H9 (cell line): ENCODE data around the gene LILRA1. TPM values are rescaled to one million over a fixed set of nuclear protein-coding genes. Genes with fewer than 3 reads are reported as not detected.

Source experiments
- DNase-seq: peaks from one replicate; pipeline ENCODE4 v3.0.0-alpha.2; 2017
- H2AFZ ChIP-seq: one replicate; pipeline ENCODE4 v1.6.1; 2013; ENCODE audit warnings: mild to moderate bottlenecking, low read length, control low read depth, moderate library complexity
- H2AK5ac ChIP-seq: 2 replicates; pipeline ENCODE4 v1.6.1; 2013; ENCODE audit warnings: low read length, control low read depth, mixed read lengths; ENCODE audit not compliant: insufficient read length
- H2BK120ac ChIP-seq: one replicate; pipeline ENCODE4 v1.6.1; 2013; ENCODE audit warnings: low read depth, mild to moderate bottlenecking, low read length, control low read depth, inconsistent platforms; ENCODE audit not compliant: poor library complexity, severe bottlenecking
- H2BK12ac ChIP-seq: 2 replicates; pipeline ENCODE4 v1.6.1; 2013; ENCODE audit warnings: low read length, control low read depth, mixed read lengths, low read depth; ENCODE audit not compliant: insufficient read length
- H2BK15ac ChIP-seq: 2 replicates; pipeline ENCODE4 v1.6.1; 2013; ENCODE audit warnings: low read depth, low read length, control low read depth
- H2BK20ac ChIP-seq: one replicate; pipeline ENCODE4 v1.6.1; 2013; ENCODE audit warnings: low read depth, mild to moderate bottlenecking, low read length, control low read depth, inconsistent platforms; ENCODE audit not compliant: poor library complexity, severe bottlenecking
- H2BK5ac ChIP-seq: 2 replicates; pipeline ENCODE4 v1.6.1; 2013; ENCODE audit warnings: low read length, control low read depth, mixed read lengths; ENCODE audit not compliant: insufficient read length
- H3K14ac ChIP-seq: 2 replicates; pipeline ENCODE4 v1.6.1; 2013; ENCODE audit warnings: low read length, control low read depth; ENCODE audit not compliant: insufficient read depth
- H3K18ac ChIP-seq: 2 replicates; pipeline ENCODE4 v1.6.1; 2013; ENCODE audit warnings: low read depth, mild to moderate bottlenecking, mixed read lengths, low read length, control low read depth; ENCODE audit not compliant: insufficient read length
- H3K23ac ChIP-seq: 2 replicates; pipeline ENCODE4 v1.6.1; 2013; ENCODE audit warnings: low read length, control low read depth, mixed read lengths, low read depth; ENCODE audit not compliant: insufficient read length
- H3K23me2 ChIP-seq: 2 replicates; pipeline ENCODE4 v1.6.1; 2013; ENCODE audit warnings: low read depth, mild to moderate bottlenecking, mixed read lengths, low read length, control low read depth; ENCODE audit not compliant: insufficient read length, poor library complexity, severe bottlenecking
- H3K27ac ChIP-seq: 2 replicates; pipeline ENCODE4 v1.5.1; 2013; ENCODE audit warnings: low read length, control low read depth, mixed read lengths, low read depth; ENCODE audit not compliant: insufficient read length
- H3K27me3 ChIP-seq: 2 replicates; pipeline ENCODE4 v1.6.1; 2013; ENCODE audit warnings: low read length, control low read depth, inconsistent platforms; ENCODE audit not compliant: insufficient read depth
- H3K4ac ChIP-seq: 2 replicates; pipeline ENCODE4 v1.6.1; 2013; ENCODE audit warnings: low read depth, mild to moderate bottlenecking, control low read depth, inconsistent platforms, low read length, moderate library complexity
- H3K4me1 ChIP-seq: 2 replicates; pipeline ENCODE4 v1.6.1; 2013; ENCODE audit warnings: low read length, control low read depth, inconsistent platforms; ENCODE audit not compliant: insufficient read depth
- H3K4me2 ChIP-seq: 2 replicates; pipeline ENCODE4 v1.6.1; 2013; ENCODE audit warnings: low read length, control low read depth, mixed read lengths; ENCODE audit not compliant: insufficient read length, insufficient read depth
- H3K56ac ChIP-seq: 2 replicates; pipeline ENCODE4 v1.6.1; 2013; ENCODE audit warnings: low read depth, mild to moderate bottlenecking, mixed read lengths, low read length, control low read depth; ENCODE audit not compliant: insufficient read length
- H3K79me1 ChIP-seq: 2 replicates; pipeline ENCODE4 v1.6.1; 2013; ENCODE audit warnings: low read depth, mild to moderate bottlenecking, moderate library complexity, low read length, control low read depth, inconsistent platforms; ENCODE audit not compliant: insufficient read depth, poor library complexity, severe bottlenecking
- H3K79me2 ChIP-seq: 2 replicates; pipeline ENCODE4 v1.6.1; 2013; ENCODE audit warnings: low read length, control low read depth, inconsistent platforms; ENCODE audit not compliant: insufficient read depth
- H3K9ac ChIP-seq: 2 replicates; pipeline ENCODE4 v1.6.1; 2013; ENCODE audit warnings: low read length, control low read depth, mixed read lengths; ENCODE audit not compliant: insufficient read length; ENCODE audit errors: extremely low read depth
- H3K9me3 ChIP-seq: one replicate; pipeline ENCODE4 v1.6.1; 2013; ENCODE audit warnings: low read depth, low read length, inconsistent platforms; ENCODE audit not compliant: control insufficient read depth
- H3T11ph ChIP-seq: one replicate; pipeline ENCODE4 v1.6.1; 2013; ENCODE audit warnings: mild to moderate bottlenecking, low read length, control low read depth, inconsistent platforms
- H4K20me1 ChIP-seq: one replicate; pipeline ENCODE4 v1.6.1; 2013; ENCODE audit not compliant: control insufficient read depth, insufficient read length, insufficient read depth
- H4K5ac ChIP-seq: 2 replicates; pipeline ENCODE4 v1.6.1; 2013; ENCODE audit warnings: low read depth, mild to moderate bottlenecking, mixed read lengths, low read length, control low read depth; ENCODE audit not compliant: insufficient read length
- H4K8ac ChIP-seq: replicated peaks from 2 replicates; pipeline ENCODE4 v1.6.1; 2013; ENCODE audit warnings: low read length, control low read depth, mixed read lengths, low read depth; ENCODE audit not compliant: insufficient read length
- H4K91ac ChIP-seq: 2 replicates; pipeline ENCODE4 v1.6.1; 2013; ENCODE audit warnings: low read depth, mild to moderate bottlenecking, moderate library complexity, mixed read lengths, low read length, control low read depth; ENCODE audit not compliant: insufficient read length
- H3K27ac Mint-ChIP-seq, 3 experiments: 2 replicates in 2 of 3; 3 replicates in 1 of 3; pipeline ENCODE4 v1.8.0; 2020 to 2021; ENCODE audit warnings: mixed read lengths in 3 of 3, mild to moderate bottlenecking in 1 of 3, moderate library complexity in 1 of 3
- H3K27me3 Mint-ChIP-seq: 2 replicates; pipeline ENCODE4 v1.8.0; 2021; ENCODE audit warnings: low read depth, mild to moderate bottlenecking, moderate library complexity, mixed read lengths
- H3K36me3 Mint-ChIP-seq, 3 experiments: 2 replicates in 2 of 3; 3 replicates in 1 of 3; pipeline ENCODE4 v1.8.0; 2020 to 2021; ENCODE audit warnings: low read depth in 3 of 3, mixed read lengths in 3 of 3; ENCODE audit not compliant: insufficient read depth in 1 of 3
- H3K4me1 Mint-ChIP-seq, 2 experiments: 2 replicates each; pipeline ENCODE4 v1.8.0; 2020; ENCODE audit warnings: mixed read lengths in 2 of 2
- H3K4me3 Mint-ChIP-seq, 2 experiments: 2 replicates in 1 of 2; 3 replicates in 1 of 2; pipeline ENCODE4 v1.8.0; 2020 to 2021; ENCODE audit warnings: mild to moderate bottlenecking in 2 of 2, mixed read lengths in 2 of 2, moderate library complexity in 1 of 2
- H3K9me3 Mint-ChIP-seq, 2 experiments: 2 replicates in 1 of 2; 3 replicates in 1 of 2; pipeline ENCODE4 v1.8.0; 2020; ENCODE audit warnings: mild to moderate bottlenecking in 2 of 2, mixed read lengths in 2 of 2, moderate library complexity in 1 of 2
- CTCF ChIP-seq: fragments of 200-600 bp; sonication (generic); conservative IDR thresholded peaks from 3 replicates; pipeline ENCODE4 v1.8.0; 2021; ENCODE audit warnings: antibody characterized with exemption, mild to moderate bottlenecking
- WGBS: extraction: QIAGEN DNeasy Blood & Tissue Kit; methylation state at CpG from one replicate; pipeline ENCODE4 v1.1.7; 2013; ENCODE audit warnings: missing lambda C conversion rate, low lambda C conversion rate, mixed read lengths; ENCODE audit not compliant: insufficient read length; ENCODE audit errors: extremely low coverage; 5-methylcytosine and 5-hydroxymethylcytosine counted together
- total RNA-seq: library from RNA; stranded (reverse); gene quantifications from 2 replicates; pipeline ENCODE4 v1.2.1, GENCODE V29; 2021

LILRA1 gene
- total RNA-seq, 1 experiment from 2014 or later: not detected

GRCh38 chr19:54551293-54551692, 42.1 kb upstream of the LILRA1 start:
- Histone ChIP-seq H3K23ac (no peak overlapping the region), H2BK5ac (no peak overlapping the region), H4K5ac (no peak overlapping the region), H3K14ac (no peak overlapping the region), H3K9ac (no peak overlapping the region), H4K91ac (no peak overlapping the region), H3K79me1 (no peaks in the 10 kb centered on the region), H2BK15ac (no peak overlapping the region), H3K23me2 (no peaks in the 10 kb centered on the region), H3K4ac (no peak overlapping the region), H3K4me2 (no peak overlapping the region), H2AK5ac (no peak overlapping the region), H3K56ac (no peak overlapping the region), H3K79me2 (no peaks in the 10 kb centered on the region), H2BK20ac (no peak overlapping the region), H2BK12ac (no peak overlapping the region), H3K27me3 (no peaks in the 10 kb centered on the region), H3K18ac (no peak overlapping the region), H3K4me1 (no peaks in the 10 kb centered on the region), H3T11ph (no peak overlapping the region), H2BK120ac (no peak overlapping the region), H4K8ac (no peak overlapping the region), H4K20me1 (no peaks in the 10 kb centered on the region), H3K27ac (no peak overlapping the region), H3K9me3 (peaks cover 81% of the 10 kb centered on the region), H2AFZ (no peak overlapping the region)
- Mint-ChIP-seq H3K36me3 (peaks cover 11 to 30% (median 18%) of the 10 kb centered on the region in 3 experiments), H3K4me3 (no peak overlapping the region), H3K9me3 (peaks cover 87 to 92% of the 10 kb centered on the region in 2 experiments), H3K27me3 (peaks cover 2% of the 10 kb centered on the region; the same call in 1 of the 2 replicates), H3K27ac (no peak overlapping the region), H3K4me1 (no peaks in the 10 kb centered on the region)
- DNase-seq: no peak
- WGBS: no CpG with 5 or more reads among the region's 6 CpGs
- TF ChIP-seq CTCF: no peak
